BLaER1 treated with 17β-estradiol and CSF1 and Interleukin-3, amounts not matched to agents 10 nM and 100 nM (cell line): ENCODE results near the gene PSENEN.

Experiments used
- H3K27ac ChIP-seq, 11 experiments: shearing (Covaris generic); formaldehyde crosslinking; 2 replicates each; pipeline ENCODE4 v1.8.1; 2022
- H3K27me3 ChIP-seq, 11 experiments: shearing (Covaris generic); formaldehyde crosslinking; 2 replicates each; pipeline ENCODE4 v1.8.1; 2022
- H3K36me3 ChIP-seq, 11 experiments: shearing (Covaris generic); formaldehyde crosslinking; 2 replicates each; pipeline ENCODE4 v1.8.1; 2022
- H3K4me1 ChIP-seq, 10 experiments: shearing (Covaris generic); formaldehyde crosslinking; 2 replicates each; pipeline ENCODE4 v1.8.1; 2022
- H3K4me2 ChIP-seq, 11 experiments: shearing (Covaris generic); formaldehyde crosslinking; 2 replicates each; pipeline ENCODE4 v1.8.1; 2022
- H3K4me3 ChIP-seq, 10 experiments: shearing (Covaris generic); formaldehyde crosslinking; 2 replicates each; pipeline ENCODE4 v1.8.1; 2022
- H3K9ac ChIP-seq, 11 experiments: shearing (Covaris generic); formaldehyde crosslinking; 2 replicates each; pipeline ENCODE4 v1.8.1; 2022
- H3K9me3 ChIP-seq, 11 experiments: shearing (Covaris generic); formaldehyde crosslinking; replicated peaks in 1 of 11; 2 replicates each; pipeline ENCODE4 v1.8.1; 2022
- H4K20me1 ChIP-seq, 11 experiments: shearing (Covaris generic); formaldehyde crosslinking; 2 replicates each; pipeline ENCODE4 v1.8.1; 2022
- Cebpa-rat ChIP-seq, 11 experiments: shearing (Covaris generic); IDR thresholded peaks; 2 replicates each; pipeline ENCODE4 v1.8.1; 2022

The PSENEN gene

DNA sequence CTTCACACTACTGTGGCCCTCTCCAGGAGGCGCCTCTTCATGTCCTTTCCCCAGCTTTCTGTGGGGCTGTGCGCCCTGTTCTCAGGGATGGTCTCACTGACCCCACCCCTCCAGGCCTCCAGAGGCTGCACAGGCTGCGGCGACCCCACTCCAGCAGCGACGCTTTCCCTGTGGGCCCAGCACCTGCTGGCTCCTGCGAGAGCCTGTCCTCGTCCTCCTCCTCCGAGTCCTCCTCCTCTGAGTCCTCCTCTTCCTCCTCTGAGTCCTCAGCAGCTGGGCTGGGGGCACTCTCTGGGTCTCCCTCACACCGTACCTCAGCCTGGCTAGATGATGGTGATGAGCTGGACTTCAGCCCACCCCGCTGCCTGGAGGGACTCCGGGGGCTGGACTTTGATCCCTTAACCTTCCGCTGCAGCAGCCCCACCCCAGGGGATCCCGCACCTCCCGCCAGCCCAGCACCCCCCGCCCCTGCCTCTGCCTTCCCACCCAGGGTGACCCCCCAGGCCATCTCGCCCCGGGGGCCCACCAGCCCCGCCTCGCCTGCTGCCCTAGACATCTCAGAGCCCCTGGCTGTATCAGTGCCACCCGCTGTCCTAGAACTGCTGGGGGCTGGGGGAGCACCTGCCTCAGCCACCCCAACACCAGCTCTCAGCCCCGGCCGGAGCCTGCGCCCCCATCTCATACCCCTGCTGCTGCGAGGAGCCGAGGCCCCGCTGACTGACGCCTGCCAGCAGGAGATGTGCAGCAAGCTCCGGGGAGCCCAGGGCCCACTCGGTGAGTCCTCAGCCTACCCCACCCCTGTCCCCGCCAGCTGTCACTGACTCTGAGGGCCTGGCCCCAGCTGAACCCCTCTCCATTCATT, 41.1 kb downstream of the PSENEN start:
- H3K9ac ChIP-seq: 0 out of 22 replicates have a peak overlapping the region, but pooled peaks of 1 of the 11 experiments have one; percentile 23
- H4K20me1 ChIP-seq: peaks cover 0 to 37% (median 0%) of the 10 kb centered on the region in 11 experiments; a peak in 6 of 22 replicates
- no peak overlapping the region for H3K4me3 ChIP-seq
- peak overlapping the region in 3 of 11 experiments; percentile 9 to 18 (median 9); a peak in 2 of 22 replicates for H3K27ac ChIP-seq
- no peak overlapping the region for H3K4me2 ChIP-seq
- peaks cover 0 to 51% (median 30%) of the 10 kb centered on the region in 10 experiments; a peak in 17 of 20 replicates for H3K4me1 ChIP-seq
- no peaks in the 10 kb centered on the region for H3K9me3 ChIP-seq
- no peaks in the 10 kb centered on the region for H3K27me3 ChIP-seq
- H3K36me3 ChIP-seq: peaks cover 0 to 67% (median 50%) of the 10 kb centered on the region in 11 experiments; a peak in 19 of 22 replicates
- TF ChIP-seq Cebpa-rat (IDR thresholded peaks at IDR 0.05): no peak

DNA sequence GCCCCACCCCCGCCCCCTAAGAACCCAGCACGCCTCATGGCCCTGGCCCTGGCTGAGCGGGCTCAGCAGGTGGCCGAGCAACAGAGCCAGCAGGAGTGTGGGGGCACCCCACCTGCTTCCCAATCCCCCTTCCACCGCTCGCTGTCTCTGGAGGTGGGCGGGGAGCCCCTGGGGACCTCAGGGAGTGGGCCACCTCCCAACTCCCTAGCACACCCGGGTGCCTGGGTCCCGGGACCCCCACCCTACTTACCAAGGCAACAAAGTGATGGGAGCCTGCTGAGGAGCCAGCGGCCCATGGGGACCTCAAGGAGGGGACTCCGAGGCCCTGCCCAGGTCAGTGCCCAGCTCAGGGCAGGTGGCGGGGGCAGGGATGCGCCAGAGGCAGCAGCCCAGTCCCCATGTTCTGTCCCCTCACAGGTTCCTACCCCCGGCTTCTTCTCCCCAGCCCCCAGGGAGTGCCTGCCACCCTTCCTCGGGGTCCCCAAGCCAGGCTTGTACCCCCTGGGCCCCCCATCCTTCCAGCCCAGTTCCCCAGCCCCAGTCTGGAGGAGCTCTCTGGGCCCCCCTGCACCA, 41.9 kb downstream of the PSENEN start:
- H3K27ac ChIP-seq: 0 out of 22 replicates have a peak overlapping the region, but pooled peaks of 1 of the 11 experiments have one; percentile 9
- H3K9ac ChIP-seq: no peak overlapping the region; a peak in 1 of 22 replicates
- no peaks in the 10 kb centered on the region for H3K27me3 ChIP-seq
- peaks cover 0 to 32% (median 0%) of the 10 kb centered on the region in 11 experiments; a peak in 6 of 22 replicates for H4K20me1 ChIP-seq
- peaks cover 0 to 59% (median 42%) of the 10 kb centered on the region in 11 experiments; a peak in 19 of 22 replicates for H3K36me3 ChIP-seq
- peaks cover 0 to 51% (median 35%) of the 10 kb centered on the region in 10 experiments; a peak in 18 of 20 replicates for H3K4me1 ChIP-seq
- H3K9me3 ChIP-seq: no peaks in the 10 kb centered on the region
- no peak overlapping the region for H3K4me2 ChIP-seq
- no peak overlapping the region for H3K4me3 ChIP-seq
- TF ChIP-seq Cebpa-rat (IDR thresholded peaks at IDR 0.05): no peak

DNA sequence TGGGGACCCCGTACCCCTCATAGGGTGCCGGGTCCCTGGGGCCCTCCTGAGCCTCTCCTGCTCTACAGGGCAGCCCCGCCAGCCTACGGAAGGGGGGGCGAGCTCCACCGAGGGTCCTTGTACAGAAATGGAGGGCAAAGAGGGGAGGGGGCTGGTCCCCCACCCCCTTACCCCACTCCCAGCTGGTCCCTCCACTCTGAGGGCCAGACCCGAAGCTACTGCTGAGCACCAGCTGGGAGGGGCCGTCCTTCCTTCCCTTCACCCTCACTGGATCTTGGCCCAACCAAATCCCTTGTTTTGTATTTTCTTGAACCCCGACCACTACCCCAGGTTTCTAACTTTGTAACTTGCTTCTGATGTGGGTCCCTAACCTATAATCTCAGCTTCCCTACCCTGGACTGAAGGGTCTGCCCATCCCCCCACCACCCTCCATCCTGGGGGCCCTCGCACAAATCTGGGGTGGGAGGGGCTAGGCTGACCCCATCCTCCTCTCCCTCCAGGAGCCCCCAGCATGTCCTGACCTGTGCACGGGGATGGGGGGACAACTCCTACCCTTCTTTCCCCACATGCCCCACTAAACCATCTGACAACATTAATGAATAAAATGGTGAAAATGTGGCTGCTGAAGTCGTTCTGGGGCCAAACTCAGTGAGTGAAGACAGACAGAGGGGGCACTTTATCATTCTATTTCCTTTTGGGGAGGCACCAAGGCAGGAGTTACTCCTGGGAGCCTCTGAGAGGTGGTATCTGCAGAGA, 42.9 kb downstream of the PSENEN start:
- TF ChIP-seq Cebpa-rat (IDR thresholded peaks at IDR 0.05): no peak
- peaks cover 0 to 48% (median 32%) of the 10 kb centered on the region in 11 experiments; a peak in 18 of 22 replicates for H3K36me3 ChIP-seq
- no peaks in the 10 kb centered on the region for H3K9me3 ChIP-seq
- peaks cover 0 to 22% (median 0%) of the 10 kb centered on the region in 11 experiments; a peak in 4 of 22 replicates for H4K20me1 ChIP-seq
- H3K27me3 ChIP-seq: no peaks in the 10 kb centered on the region
- peaks cover 8 to 51% (median 35%) of the 10 kb centered on the region in 10 experiments for H3K4me1 ChIP-seq
- H3K27ac ChIP-seq: peak overlapping the region in 3 of 11 experiments; percentile 40 to 50 (median 48); a peak in 4 of 22 replicates
- H3K9ac ChIP-seq: no peak overlapping the region
- H3K4me2 ChIP-seq: no peak overlapping the region
- H3K4me3 ChIP-seq: no peak overlapping the region

DNA sequence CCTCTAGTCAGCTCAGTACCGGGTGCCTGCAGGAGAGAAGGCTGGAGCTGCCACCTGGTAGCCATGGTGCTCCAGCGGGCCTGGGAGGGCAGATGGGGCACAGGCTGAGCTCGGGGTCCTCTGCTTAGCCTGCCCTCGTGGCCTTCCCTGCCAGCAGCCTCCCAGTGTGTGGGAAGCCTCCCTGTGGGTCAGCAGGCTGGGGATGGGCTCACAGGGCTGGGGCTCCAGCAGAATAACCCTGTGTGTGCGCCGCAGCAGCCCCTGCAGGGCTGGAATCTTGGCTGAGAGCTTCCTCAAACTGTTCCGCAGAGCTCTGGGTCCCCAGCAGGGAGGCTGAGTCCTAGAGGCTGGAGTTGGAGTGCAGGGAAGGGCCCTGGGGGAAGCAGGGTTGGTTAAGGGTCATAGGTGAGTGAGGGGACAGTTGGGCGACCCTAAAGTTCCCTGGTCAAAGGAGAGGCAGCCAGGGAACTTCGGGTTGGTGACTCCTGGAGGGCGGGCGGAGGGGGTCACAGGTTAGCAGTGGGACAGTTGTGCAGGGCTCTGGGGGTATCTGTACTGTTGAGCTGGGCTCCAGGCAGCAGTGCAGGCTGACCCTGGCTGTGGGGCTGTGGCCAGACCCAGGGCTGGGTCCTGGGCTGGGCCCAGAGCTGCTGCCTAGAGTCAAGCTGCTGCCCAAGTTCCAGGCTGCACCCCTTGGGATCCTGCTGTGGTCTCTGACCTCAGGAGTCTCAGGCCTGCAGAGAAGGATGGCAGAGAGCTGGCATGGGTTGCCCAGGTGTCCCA, 43.9 kb downstream of the PSENEN start:
- peak overlapping the region in 3 of 11 experiments; percentile 13 to 27 (median 24); a peak in 2 of 22 replicates for H3K9ac ChIP-seq
- H3K36me3 ChIP-seq: peaks cover 0 to 41% (median 27%) of the 10 kb centered on the region in 11 experiments; a peak in 18 of 22 replicates
- H3K4me1 ChIP-seq: peaks cover 15 to 57% (median 40%) of the 10 kb centered on the region in 10 experiments
- no peak overlapping the region for H3K4me2 ChIP-seq
- H4K20me1 ChIP-seq: peaks cover 0 to 18% (median 0%) of the 10 kb centered on the region in 11 experiments; a peak in 3 of 22 replicates
- H3K27ac ChIP-seq: peak overlapping the region in 5 of 11 experiments; percentile 7 to 50 (median 40); a peak in 9 of 22 replicates
- H3K4me3 ChIP-seq: no peak overlapping the region
- no peaks in the 10 kb centered on the region for H3K27me3 ChIP-seq
- no peak for TF ChIP-seq Cebpa-rat (IDR thresholded peaks at IDR 0.05)
- H3K9me3 ChIP-seq: no peaks in the 10 kb centered on the region

DNA sequence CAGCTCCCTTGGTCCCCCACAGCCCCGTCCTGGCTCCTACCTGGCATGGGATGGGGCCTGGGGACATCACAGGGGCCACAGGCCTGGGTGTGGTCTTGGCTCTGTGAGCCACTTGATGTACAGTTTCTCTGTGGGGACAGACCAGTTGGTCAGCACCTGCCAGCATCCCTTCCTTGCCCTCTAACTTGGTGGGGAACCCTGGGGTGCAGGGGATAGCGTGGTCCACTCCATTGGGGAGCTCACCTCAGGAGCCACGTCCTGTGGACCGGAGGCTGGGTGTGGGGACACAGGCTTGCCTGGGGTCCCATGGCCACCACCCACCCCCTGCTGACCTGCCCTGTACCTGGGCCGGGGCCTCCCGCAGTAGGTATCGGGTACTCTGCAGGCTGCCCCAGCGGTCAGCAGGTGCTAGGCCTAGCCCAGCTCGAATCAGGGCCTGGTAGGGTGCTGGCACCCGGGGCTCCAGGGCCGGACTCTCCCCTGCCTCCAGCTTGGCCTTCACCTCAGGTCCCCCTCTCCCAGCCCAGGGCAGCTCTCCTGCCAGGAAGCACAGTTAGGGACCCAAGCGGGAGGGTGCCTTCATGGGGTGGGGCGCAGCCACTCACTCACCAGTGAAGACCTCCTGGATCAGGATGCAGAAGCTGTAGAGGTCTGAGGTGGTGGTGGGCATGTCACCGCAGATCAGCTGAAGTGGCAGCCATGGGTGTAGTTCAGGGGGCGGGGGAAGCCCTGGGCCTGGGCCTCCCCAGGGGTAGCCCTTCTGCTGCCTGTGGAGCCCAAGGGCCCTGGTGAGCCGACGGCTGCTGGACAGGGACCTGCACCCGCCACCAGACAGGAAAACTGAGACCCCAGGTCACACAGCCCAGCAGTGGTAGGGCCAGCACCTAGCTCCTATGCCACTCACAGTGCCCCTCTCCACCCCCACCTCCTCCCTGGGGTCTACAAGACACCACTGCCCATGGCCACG, 44.8 kb downstream of the PSENEN start:
- Histone ChIP-seq H3K27ac (peak overlapping the region in 4 of 11 experiments; percentile 32 to 50 (median 44); a peak in 9 of 22 replicates), H3K27me3 (no peaks in the 10 kb centered on the region), H3K4me2 (peak overlapping the region in 7 of 11 experiments; percentile 87 to 97 (median 95); a peak in 10 of 22 replicates), H4K20me1 (peaks cover 0 to 10% (median 0%) of the 10 kb centered on the region in 11 experiments; a peak in 3 of 22 replicates), H3K4me1 (peaks cover 15 to 63% (median 45%) of the 10 kb centered on the region in 10 experiments), H3K36me3 (peaks cover 0 to 34% (median 21%) of the 10 kb centered on the region in 11 experiments; a peak in 18 of 22 replicates), H3K4me3 (no peak overlapping the region), H3K9ac (peak overlapping the region in 5 of 11 experiments; percentile 5 to 39 (median 27); a peak in 4 of 22 replicates), H3K9me3 (no peaks in the 10 kb centered on the region)
- no peak for TF ChIP-seq Cebpa-rat (IDR thresholded peaks at IDR 0.05)

DNA sequence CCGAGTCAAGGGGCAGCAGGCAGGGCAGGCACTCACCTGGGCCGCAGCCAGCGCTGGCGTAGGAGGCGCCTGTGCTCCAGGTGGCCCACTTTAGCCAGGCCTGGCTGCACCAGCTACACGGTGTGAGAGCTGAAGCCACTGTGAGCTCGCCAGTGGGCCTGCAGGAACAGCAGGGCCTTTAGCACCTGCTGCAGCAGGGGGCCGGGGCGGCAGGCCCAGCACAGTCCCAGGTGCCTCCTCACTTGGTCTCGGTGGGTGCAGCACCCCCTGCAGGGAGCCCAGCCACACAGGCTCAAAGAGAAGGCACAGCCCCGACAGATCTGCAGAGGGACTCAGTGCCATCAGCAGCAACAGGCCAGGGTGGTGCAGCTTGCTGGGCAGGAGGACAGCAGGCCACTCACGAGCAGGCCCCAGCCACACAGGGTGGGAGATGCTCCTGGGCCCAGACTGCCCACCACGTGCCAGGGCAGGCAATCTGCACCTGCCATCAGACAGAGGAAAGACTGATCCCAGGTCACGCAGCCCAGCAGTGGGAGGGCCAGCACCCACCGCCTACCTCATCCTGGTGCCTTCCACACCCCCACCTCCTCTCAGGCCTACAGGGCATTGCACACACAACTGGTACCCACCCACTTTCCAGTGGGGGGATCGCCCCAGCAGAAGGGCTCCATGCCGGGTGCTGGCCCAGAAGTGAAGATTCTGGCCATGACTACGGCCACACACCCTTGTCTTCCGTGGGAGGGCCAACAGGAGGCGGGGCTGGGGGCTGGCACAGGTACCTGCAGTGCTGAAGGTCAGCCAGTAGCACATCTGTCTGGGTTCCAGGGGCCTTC, 45.7 kb downstream of the PSENEN start:
- Histone ChIP-seq H3K27me3 (no peaks in the 10 kb centered on the region), H3K9ac (peak overlapping the region in 3 of 11 experiments; percentile 28 to 39 (median 29); a peak in 3 of 22 replicates), H3K4me2 (peak overlapping the region in 8 of 11 experiments; percentile 87 to 97 (median 95); a peak in 14 of 22 replicates), H3K36me3 (peaks cover 0 to 25% (median 11%) of the 10 kb centered on the region in 11 experiments; a peak in 16 of 22 replicates), H3K9me3 (no peaks in the 10 kb centered on the region), H3K4me1 (peaks cover 15 to 66% (median 49%) of the 10 kb centered on the region in 10 experiments), H3K4me3 (no peak overlapping the region), H3K27ac (peak overlapping the region in 3 of 11 experiments; percentile 40 to 50 (median 47); a peak in 4 of 22 replicates), H4K20me1 (peaks cover 0 to 7% (median 0%) of the 10 kb centered on the region in 11 experiments; a peak in 3 of 22 replicates)
- no peak for TF ChIP-seq Cebpa-rat (IDR thresholded peaks at IDR 0.05)
